UCSD-AML1 (cell line): ENCODE measurements around the gene RPS26.
"Not testable (repeated sequence)": the region's sequence is repeated elsewhere in the genome, so short reads cannot be mapped to it uniquely, and the experiment has no call there.

Experiments used
- DNase-seq: peaks from one replicate; lab custom pipeline; 2025; ENCODE audit not compliant: unreplicated experiment; lab: John Stamatoyannopoulos, UW

Gene RPS26

DNA sequence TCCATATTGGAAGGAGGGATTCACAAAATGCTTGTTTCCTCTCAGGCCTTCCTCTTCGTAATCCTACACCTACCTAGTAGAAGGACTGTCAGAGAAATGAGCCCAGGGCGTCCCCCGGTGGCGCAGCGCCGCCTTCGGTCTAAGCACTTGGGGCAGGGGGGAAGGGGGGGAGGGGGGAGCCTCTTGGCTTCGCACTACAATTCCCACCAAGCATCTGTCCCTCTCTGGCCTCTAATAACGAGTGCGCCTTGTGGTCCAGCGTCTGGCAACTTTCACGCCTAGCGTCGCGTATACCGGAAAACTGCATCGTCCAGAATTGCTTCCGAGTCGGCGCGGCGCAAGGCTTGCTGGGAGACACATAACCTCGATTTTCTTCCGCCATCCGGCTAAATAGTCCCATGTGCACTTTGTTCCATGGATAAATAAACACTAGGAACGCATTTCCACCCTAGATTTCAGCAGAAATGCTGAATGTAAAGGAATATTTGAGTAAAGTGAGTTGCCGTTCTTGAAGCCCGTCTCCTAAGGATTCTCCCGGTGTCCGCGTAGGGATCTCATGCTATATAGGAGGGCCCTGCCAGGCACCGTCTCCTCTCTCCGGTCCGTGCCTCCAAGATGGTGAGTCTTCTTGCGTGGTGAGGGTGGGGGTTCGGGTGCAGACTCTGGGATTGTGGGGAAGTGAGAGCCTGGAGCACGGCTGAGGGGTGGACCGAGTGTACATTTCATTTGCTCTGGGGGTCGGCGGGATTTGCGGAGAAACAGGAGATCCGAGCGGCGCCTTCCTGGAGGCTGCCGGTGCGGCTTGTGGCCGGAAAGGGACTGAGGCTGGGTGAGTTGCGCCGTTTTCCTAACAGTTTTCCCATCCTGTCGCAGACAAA is at the start of gene RPS26:
TSS of gene RPS26 (plus strand) at position 367 of the 878 bp plus-strand sequence. CDS start at position 616, 249 bp downstream.
- DNase-seq: peak; percentile 96

DNA sequence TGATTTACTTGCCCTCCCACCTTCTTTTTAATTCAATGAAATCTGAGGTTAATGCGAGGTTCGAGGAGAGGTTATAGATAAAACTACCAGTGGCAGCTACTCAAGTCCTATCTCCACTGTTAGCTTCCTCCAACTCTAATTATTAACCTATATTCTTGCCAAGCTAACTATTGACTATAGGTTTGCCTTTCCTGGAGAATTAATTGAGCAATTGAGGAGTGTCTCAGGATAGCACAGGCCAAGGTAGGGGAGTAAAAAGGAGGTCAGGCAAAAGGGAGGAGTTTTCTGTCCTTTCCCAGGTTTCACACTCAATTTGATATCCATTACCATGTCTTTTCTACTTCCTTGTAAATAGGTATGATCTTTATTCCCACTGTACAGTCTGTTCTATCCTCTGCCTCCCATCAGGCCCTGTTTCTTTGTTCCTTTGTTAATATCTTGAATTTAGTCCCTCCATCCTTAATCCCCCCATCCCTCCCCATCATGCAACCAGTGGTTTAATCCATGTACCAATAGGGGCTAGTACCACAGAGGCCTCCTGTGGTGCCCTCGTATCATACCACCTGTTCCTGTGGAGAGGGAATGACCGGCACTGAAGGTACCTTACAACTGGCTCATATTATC is 48.4 kb upstream of the RPS26 start:
- DNase-seq: no peak

DNA sequence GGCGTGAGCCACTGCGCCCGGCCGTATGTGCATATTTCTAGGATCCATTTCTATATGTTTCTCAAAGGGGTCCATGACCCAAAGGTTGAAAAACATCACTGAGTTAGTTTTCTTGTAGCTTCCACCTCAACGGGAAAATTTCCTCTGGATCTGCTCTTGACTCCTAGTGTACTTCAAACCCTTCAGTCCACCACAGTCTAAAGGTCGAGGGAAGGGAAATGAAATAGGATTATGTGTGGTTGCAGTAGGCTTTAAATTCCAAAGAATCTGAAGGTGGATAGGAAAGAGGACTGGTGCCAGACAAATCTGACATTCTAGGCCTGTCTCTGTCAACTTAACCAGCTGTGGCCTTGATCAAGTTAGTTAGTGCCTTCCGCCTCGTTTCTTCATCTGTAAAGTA is 46.4 kb upstream of the RPS26 start:
- no peak for DNase-seq

DNA sequence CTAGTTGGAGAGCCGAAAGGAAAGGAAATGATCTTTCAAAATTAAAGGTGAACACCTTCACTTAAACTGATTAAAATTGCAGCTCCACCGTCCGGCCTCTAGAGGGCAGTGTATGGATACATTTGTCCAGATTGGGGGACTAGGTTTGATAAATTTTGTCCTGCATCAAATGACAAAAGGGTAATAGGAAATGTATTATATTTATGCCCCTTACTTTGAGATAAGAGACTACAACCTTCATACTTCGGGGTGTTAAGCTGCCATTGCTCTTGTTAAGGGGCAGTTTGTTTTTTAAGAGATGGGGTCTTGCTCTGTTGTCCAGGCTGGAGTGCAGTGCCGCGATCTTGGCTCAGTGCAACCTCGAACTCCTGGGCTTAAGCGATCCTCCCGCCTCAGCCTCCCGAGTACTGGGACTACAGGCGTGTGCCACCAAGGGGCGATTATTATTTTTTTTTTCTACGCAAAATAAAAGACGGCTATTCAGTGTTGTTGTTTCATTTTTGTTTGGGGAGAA is 45.5 kb upstream of the RPS26 start:
- DNase-seq: peak; percentile 13

DNA sequence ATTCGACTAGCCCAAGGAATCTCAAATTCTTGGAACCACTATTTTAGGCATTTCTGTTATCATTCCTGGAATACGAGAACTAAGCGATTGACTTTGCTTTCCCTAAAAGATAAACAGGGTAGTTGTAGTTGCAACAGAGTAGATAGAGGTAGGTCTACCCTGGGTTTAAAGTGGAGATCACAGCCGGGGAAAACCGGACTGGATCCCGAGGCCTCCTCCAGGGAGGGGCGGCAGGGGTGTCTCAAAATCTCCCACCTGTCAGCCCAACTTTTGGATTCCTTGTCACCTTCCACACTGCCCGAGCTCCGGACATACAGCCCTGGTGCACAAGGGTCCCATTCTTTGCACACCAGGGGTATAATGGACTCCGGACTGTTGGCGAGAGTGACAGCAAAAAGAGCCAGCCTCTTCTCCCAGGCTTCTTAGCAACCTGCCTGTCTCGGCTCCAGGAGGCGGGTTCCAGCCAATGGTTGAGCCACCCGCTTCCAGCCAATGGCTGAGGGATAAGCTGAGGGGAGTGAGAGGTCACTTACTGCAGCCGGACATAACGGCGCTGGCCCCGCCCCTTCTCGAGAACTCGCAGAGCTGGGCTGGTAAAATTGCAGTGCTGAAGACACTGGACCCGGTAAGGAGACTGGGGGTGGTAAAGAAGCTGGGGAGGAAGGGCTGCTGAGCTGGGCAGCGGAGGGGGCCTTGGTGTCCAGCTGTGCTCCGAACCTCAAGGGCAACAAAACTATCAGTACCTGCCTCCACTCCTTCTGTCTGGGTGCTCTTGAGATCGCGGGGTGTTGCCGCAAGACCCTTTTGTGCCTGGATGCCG is 44.8 kb upstream of the RPS26 start, which contains the start of gene SUOX:
TSS of gene SUOX (plus strand) at position 562 of the 820 bp plus-strand sequence. CDS start 4,946 bp downstream, outside the sequence.
- DNase-seq: peak; percentile 92

DNA sequence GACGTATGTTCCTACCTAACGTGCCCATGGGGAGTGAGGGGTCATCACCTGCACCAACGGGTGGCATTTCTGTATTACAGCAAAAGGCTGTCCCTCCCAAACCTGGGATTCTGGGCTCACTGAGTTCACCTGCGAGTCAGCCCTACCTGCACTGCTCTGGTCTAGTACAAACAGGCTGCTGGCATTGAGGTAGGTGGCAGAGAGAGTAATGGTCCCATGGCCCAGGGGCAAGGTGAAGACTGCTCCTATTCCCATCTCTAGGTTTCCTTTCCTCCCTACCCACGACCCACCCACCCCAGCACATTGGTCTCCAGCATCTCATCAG is 44.2 kb upstream of the RPS26 start:
- DNase-seq: no peak

DNA sequence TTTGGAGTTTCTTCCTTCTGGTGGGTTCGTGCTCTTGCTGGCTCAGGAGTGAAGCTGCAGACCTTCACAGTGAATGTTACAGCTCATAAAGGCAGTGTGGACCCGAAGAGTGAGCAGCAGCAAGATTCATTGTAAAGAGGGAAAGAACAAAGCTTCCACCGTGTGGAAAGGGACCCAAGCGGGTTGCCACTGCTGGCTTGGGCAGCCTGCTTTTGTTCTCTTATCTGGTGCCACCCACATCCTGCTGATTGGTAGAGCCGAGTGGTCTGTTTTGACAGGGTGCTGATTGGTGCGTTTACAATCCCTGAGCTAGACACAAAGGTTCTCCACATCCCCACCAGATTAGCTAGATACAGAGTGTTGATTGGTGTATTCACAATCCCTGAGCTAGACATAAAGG is 42.2 kb upstream of the RPS26 start:
- DNase-seq: not testable (repeated sequence)

DNA sequence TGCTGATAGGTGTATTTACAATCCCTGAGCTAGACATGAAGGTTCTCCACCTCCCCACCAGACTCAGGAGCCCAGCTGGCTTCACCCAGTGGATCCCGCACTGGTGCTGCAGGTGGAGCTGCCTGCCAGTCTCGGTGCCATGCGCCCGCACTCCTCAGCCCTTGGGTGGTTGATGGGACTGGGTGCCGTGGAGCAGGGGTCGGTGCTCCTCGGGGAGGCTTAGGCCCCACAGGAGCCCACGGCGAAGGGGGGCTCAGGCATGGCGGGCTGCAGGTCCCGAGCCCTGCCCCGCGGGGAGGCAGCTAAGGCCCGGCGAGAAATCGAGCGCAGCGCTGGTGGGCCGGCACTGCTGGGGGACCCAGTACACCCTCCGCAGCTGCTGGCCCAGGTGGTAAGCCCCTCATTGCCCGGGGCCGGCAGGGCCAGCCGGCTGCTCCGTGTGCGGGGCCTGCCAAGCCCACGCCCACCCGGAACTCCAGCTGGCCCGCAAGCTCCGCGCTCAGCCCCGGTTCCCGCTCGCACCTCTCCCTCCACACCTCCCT is 41.6 kb upstream of the RPS26 start:
- not testable (repeated sequence) for DNase-seq

DNA sequence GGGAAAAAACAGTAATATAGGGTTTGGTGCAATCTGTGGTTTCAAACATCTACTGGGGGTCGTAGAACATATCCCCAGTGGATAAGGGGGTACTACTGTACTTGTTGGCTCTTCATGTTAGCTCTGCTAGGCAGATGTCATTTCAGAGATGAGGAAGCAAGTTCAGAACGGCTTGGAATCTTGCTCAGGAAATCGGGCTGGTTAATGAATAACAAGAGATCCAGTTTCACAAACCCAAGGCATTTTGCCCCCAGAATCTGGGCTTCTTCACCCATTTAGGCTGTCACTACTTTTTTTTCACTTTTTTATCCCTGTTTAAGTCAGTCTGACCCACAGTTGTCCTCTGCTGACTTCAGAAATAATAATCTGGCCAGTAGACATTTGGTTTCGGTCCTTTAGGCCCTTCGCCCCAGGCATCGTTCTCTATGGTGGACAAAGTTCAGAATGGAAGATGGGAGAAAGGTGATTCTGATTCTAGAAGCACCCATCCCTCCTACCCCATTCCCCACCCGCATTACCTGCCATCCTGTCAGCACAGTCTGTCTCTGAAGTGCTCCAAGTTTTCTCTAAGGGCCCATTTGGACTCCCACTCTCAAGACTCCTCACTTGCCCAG is 40.1 kb upstream of the RPS26 start:
- no peak for DNase-seq

DNA sequence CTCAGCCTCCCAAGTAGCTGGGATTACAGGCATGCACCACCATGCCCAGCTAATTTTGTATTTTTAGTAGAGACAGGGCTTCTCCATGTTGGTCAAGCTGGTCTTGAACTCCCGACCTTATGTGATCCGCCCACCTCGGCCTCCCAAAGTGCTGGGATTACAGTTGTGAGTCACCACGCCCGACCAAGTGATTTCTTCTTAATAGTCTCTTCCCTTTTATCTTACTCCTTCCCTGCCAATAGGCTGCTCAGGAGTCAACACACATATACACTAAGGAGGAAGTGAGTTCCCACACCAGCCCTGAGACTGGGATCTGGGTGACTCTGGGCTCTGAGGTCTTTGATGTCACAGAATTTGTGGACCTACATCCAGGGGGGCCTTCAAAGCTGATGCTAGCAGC is 38.3 kb upstream of the RPS26 start:
- peak; percentile 13 for DNase-seq

DNA sequence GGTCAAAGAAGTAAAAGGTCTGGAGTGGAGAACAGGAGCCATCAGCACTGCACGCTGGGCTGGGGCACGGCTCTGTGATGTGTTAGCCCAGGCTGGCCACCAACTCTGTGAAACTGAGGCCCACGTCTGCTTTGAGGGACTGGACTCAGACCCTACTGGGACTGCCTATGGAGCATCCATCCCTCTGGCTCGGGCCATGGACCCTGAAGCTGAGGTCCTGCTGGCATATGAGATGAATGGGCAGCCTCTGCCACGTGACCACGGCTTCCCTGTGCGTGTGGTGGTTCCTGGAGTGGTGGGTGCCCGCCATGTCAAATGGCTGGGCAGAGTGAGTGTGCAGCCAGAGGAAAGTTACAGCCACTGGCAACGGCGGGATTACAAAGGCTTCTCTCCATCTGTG is 37.5 kb upstream of the RPS26 start:
- no peak for DNase-seq

DNA sequence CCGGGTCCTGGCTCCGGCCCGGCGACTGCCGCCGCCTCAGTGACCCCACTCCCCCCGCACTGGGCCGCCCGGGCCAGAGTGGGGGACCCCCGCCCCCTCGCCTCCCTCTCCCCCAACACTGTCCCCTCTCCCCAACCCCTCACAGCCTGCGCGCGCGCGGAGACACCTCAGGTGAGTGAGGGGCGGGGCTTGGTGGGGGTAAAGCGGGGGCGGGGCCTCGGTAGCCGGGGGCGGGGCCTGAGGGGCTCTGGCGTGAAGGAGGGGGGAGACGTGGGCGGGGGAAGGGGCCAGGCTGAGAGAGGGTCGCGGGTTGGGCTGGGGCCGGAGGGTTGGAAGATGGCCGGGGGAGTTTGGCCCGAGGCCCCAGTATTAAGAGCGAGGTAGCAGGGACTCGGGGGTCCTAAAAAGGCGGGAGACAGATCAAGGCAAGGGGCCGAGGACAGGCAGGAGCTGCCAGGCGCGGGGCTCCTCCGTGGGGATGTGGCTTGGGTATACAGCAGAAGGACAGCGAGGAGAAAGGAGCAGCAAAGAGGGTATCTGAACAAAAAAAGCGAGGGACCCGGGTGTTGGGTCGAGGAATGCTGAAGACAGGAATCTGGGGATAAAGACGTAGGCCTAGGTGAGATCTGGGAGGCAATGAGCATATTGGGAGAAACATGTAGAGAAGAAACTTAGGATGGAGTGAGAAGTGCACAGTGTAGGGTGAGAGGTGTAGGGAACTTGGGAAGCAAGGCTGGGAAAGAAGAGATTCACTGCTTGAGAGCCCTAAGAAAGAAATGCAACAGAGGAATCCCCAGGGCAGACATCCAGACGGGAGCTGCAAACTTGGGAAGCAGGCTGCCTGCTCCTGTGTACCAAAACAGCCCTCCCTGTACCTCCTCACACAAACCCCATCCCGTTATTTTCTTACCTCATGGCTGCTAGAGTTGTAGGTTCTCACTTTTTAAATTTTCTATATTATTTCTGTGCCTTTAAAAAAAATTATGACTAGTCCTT is 33.9 kb upstream of the RPS26 start:
- DNase-seq: peak; percentile 57

DNA sequence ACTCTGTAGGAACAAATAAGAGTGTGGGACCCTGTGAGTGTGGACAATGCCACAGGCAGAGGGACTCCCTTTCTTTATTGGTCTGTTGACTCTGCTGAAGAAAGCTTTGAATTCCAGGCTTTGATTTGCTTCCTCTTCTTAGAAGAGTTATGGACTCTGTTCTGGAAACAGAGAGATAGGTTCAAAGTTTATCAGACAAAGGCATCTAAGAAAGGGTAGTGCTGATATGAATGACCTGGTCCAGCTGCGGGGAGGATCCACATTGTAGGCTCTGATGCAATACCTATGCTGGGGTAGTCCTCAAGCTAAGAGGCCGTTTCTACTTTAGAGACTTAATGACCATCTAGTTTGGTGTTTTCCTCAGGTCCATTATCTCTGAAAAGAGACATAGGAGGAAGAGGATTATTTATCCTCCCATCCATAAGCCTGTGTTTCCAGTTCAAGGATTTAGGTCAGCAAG is 31.6 kb upstream of the RPS26 start:
- no peak for DNase-seq

DNA sequence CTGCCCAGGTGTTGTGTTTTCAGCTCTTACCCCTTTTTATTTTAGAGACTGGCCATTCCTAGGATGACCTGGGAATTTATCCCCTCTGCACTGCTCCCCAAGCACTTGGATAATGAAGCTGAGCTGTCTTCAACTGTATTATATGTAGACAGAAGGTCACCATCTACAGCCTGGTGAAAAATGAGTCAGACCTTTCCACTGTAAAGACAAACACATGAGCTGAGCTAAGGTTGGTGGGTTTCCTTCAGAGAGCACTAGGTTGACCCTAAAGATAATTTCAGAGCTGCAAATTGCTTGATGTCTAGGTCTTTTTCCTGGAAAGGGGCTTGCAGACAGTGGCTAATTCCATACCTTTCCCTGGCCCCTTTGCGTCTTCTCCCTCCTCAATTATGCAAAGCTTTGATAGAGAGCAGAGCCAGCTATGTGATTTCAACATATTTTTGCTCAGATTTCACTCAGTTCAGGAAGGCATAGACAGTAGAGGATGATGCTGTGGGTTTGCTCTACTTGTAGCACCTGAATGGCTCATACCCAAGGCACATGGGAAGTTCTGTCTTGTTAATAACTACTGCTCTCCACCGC is 30.1 kb upstream of the RPS26 start:
- DNase-seq: no peak

DNA sequence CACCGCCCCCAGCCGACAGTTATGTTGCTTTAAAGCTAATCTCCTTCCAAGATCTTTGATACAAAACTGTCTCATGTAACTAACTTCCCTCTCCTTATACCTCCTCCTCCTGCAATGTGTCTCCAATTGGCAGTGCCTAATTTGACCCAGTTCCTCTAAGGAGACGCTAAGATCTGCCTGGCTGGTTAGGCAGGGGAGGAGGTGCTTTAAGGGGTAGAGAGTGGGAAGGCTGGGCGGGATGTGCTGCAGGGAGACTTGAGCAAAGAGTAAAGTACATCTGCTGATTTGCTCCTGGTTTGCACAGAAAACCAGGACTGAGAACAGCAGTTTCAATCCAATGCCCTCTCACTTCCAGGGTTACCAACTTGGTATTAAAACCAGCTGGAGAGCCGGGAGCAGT is 28.2 kb upstream of the RPS26 start:
- no peak for DNase-seq

DNA sequence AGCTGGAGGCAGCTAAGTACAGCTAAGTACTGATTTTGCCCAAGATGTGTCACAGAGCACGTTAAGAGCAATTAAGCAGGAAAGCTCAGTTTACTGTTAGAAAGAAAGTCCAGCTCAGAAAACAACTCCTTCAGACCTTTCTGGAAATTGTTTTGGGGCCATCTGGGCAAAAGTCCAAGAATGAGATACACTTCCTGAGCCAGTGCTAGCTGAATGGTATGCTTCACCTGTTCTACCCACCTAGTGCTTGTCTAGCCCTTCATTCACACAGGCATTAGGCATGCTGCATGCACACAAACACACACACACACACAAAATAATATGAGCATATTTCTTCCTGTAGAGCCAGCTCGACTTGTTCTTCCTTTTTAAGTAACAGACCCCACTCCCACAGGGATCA is 27.5 kb upstream of the RPS26 start:
- DNase-seq: no peak

DNA sequence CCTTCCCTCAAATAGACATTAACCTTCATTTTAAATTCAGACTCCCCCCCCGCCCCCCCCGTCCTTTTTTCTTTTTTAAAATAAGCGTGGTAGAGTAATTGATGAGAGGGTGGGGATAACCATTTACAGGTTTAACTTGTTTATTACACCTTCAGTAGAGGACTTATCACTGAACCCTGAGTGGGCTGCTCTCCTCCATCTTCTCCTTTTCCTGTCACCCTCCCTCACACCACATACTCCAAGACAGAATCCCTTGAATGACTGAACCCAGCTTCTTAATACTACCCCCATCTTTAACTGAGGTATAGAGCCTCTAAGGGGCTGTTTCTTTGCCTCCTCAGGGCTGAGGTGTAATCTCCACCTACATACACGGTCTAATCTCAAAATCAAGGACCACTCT is 24.5 kb upstream of the RPS26 start:
- DNase-seq: no peak

DNA sequence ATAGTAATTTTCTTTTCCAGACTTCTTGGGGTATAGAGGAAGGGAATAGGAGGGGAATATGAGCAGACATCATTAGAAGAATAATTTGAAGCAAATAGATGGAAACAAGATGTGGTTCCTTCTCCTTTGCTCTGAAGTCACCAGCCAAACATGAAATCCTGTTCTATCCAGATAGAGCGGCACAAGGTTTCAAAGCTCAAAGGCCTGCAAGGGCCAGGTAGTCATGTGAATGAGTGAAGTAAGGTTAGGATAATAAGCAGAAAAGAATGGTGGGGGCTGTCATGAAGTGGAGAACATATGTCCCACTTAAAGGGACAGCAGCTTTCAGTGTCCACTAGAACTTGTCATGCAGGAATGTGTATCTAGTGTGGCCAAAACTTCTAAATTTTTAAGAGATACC is 23.4 kb upstream of the RPS26 start:
- DNase-seq: no peak
